Suprapubic skin (tissue), 3 donors: ENCODE results near the gene SLC10A3.

Source experiments
- CTCF ChIP-seq, 2 donors: fragments of 200-600 bp in 1 of 2; fragments of 450-650 bp in 1 of 2; sonication (generic) in 1 of 2; IDR thresholded peaks; one replicate each; pipeline ENCODE4 v1.5.1; 2016 to 2019; ENCODE audit warnings: antibody characterized with exemption in 2 of 2, mild to moderate bottlenecking in 1 of 2, moderate library complexity in 1 of 2
- EP300 ChIP-seq: sonication (generic); formaldehyde crosslinking; IDR thresholded peaks from one replicate; pipeline ENCODE4 v1.6.1; 2017; ENCODE audit warnings: antibody characterized with exemption
- POLR2A ChIP-seq, 2 donors: fragments of 450-650 bp; IDR thresholded peaks; one replicate each; pipeline ENCODE4 v1.6.1; 2017; ENCODE audit warnings: antibody characterized with exemption in 2 of 2, mild to moderate bottlenecking in 2 of 2, moderate library complexity in 2 of 2

- TF ChIP-seq EP300 (no peak), CTCF (IDR thresholded peaks at IDR 0.05) (no peak), POLR2A (IDR thresholded peaks at IDR 0.05) (no peak)
These were observed 15.3 kb upstream of the SLC10A3 start for GRCh38 chrX:154505734-154506133.
